ENCODE data around the gene COL5A1.

Gene COL5A1

GRCh38 chr9:134774410-134774809 is 132.8 kb downstream of the COL5A1 start:
- DNase-seq: no peak

DNA sequence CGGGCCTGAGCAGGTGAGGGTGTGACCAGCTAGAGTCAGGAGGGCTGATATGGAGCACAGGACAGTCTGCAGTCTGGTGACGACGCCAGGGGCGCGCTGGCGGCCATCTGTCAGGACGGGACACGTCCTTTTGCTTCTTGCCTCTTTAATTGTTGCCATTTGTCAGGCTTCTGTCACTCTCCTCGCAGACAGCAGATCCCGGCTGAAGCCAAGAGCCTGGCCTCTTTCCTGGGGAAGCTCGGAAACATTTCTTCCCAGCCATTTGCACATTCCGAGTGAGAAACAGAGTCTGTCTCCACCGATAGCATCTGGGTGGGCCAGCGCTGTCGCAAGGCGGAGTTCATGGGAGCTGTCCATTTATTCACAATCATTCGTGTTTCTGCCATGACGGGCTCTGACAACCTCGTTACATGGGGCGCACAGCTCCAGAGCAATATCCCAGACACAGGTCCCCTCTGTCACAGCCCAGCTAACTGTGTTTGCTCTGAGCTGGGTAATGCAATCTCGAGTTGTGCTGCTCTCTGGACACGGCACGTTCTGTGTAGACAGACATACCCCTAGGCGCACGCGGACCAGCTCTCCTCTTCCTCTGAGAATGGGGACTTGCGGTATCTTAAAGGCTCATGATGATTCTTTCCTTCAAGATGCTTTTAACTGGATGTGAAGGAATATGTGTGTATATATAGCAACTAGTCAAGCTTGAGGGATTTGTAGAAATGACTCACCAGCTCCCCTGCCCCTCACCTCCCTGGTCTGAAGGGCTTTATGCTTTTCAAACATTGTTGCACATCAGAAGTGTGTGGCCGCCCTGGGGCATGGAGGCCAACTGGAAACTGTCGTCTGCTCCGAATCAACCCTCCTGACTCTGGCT is 133.7 kb downstream of the COL5A1 start:
- peak; percentile 67 for DNase-seq

DNA sequence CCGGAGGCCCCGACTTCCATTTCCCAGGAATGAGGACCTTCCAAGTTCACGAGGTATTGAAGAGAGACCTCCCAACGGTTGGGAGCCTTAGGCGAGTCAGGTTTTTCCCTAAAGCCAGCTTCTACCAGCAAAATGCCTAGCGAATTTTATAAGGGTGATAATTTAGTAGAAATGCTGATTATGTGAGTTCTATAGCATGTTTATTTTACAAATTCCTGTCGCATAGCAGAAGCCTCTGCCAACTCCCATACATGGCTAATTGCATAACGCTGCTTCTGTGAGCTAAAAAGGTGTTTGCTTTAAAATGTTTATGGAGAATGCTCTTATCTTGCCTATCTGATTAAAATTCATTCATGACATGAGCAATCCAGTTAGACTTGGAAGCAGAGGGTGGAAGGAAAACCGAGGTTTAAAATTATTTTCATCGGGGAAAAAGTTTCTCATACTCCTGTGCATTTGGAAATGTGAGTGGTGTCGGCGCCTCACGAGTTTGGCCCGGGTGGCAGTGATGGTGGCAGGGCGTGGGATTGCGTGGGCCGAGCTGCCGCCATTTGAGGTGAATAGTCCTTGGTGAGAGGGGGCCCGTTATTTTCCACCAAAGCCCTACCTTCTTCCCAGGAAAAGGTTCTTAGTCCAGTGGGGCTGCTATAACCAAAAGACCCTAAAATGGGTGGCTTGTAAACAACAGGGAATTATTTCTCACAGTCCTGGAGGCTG is 134.6 kb downstream of the COL5A1 start:
- peak; percentile 65 for DNase-seq

DNA sequence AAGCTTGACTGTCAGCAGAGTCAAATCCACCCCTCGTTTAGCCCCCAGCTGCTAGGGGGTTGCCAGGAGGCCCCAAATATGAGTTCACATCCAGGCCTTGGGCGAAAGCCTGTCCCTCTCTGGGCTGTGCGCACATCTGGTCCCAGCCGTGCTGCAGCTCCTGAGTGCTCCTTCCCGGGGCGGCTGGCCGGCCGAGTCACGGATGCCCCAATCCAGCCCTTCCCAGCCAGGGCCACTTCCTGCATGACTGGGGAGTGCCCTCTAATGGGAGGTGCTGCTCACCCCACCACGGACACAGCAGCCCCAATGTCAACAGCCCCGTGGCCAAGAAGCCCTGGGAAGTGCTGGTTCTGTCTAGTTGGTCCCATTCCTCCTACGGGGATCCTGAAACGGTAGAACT is 135.6 kb downstream of the COL5A1 start:
- no peak for DNase-seq

GRCh38 chr9:134778156-134778555 is 136.6 kb downstream of the COL5A1 start:
- no peak for DNase-seq

- peak; percentile 57 for DNase-seq
These were observed 137.3 kb downstream of the COL5A1 start for GRCh38 chr9:134778841-134779411.

DNA sequence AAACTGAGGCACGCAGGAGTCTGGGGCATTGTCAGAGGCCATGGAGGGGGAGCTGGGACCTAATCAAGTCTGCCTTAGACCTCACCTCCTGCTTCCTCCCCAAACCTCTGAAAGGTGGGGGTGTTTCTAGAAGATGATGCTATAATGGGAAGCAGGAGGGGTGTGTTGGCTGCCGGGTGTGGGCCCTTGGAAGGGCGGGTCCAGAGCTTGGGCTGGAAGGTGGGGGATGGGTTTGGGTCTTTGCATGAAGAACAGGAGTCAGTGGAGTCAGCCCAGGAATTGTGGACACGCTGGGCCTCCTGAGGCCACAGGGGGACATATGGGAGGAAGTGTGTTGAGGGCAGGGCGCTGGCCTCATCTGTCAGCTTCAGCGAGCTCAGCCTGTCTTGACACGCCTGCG is 138.0 kb downstream of the COL5A1 start:
- no peak for DNase-seq

DNA sequence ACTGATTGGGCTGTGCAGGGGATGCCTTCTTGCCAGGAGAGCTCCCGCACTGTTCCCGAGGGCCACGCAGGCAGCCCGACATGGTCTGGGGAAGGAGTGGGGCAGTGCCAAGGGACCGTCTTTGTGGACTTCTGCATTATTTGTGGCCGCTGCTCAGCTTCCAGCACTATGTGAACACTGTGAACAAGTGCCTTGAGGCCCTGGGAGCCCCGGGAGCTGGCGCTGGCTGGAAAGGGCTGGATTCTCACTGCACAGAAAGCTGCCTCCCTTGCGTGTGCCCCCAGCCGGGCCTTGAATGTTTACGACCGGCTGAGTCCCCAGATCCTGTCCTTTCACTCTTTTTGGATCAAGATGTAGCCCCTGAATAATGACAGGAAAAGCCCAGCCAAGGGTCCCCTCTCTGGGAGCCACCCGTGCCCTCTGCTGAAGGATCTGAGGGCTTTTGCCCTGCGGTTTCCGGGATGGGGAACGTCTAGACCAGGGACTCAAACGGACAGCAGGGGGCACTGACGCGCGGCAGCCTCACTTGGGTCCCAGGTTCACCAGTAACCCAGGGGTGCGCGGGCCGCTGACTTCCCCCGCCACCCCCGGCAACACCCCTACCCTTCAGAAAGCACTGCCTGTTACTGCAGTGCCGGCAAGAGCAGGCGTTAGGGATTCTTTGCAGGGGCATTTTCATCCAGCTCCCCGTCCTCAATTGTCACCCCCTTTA is 140.1 kb downstream of the COL5A1 start:
- no peak for DNase-seq

DNA sequence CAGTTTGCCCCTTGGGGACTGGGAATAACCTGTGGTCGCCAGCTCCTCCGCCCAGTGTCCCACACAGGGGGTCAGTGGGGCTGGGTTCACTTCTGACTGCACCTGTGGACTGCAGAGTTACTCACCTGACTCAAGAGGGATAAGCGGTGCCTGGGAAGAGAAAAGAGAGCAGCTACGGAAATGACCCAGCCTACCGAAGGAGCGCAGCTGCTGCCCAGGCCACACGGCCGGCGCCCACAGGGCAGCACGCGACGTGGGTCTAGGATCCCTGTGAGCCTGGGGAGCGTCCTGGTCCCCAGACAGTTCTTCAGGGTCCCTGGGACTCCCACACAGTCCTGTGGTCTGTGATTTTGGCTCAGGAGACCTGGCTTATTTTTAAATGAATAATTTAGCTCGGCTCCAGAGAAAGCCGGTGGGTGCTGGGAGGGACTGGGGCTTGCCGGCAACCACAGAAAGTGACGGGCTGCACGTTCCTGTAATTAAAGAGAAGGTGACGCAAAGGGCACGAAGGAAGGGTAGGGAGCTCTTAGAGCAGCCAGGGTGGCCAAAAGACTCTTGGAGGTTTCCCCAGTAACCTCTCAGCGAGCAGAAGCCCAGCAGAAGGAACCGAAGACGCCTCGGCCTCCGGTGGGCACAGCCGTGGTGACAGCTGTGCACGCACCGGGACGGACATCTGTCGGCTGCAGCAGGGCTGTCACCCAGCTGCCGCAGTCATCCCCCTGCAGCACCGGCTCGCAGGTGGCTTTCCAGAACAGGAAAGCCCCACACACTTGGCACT is 141.5 kb downstream of the COL5A1 start:
- DNase-seq: no peak

DNA sequence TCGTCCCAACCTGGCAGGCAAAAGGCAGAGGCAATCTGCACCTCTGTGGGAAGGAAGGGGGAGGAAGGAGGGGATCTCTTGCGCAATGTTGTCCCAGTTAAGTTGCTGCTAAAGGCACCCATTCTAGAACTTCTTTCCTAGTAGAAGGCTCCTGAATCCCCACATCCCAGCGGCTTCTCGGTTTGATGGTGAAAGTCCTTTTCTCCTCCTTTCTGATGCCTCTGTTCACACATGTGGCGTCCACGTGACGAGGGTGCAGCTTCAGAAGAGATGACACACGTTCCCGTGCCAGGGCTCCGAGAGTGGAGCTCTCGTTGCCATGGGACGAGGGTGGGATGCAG is 142.1 kb downstream of the COL5A1 start:
- no peak for DNase-seq

DNA sequence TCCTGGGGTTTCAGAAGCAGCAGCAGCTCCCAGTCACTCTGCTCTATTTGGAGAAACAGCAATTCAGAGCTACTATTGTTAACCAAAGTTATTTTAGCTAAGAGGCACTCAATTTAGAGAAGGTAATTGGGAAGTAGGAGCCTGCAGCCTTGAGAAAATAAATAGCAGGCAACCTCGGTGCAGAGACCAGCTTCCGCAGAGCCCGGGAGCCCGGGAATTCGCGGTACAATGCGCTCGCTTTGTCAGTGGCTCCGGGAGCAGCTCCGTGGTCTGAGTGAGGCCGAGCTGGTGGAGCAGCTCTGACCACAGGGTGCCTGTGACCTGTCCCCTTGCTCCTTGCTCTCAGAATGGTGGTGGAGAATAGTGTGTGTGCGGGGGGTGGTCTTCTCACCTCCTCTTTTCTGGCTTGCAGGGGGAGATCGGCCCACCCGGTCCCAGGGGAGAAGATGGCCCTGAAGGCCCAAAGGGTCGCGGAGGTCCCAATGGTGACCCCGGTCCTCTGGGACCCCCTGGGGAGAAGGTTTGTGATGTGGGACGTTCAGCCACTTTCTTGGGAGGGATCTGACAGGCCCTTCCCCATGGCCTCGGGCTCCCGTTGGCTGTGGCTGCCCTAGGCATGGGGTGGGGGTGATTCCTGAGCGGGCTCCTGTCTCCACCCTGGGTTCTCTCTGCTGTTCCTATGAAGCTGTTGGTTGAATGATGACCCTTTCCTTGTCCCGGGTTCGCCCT is 143.1 kb downstream of the COL5A1 start:
- DNase-seq: no peak

DNA sequence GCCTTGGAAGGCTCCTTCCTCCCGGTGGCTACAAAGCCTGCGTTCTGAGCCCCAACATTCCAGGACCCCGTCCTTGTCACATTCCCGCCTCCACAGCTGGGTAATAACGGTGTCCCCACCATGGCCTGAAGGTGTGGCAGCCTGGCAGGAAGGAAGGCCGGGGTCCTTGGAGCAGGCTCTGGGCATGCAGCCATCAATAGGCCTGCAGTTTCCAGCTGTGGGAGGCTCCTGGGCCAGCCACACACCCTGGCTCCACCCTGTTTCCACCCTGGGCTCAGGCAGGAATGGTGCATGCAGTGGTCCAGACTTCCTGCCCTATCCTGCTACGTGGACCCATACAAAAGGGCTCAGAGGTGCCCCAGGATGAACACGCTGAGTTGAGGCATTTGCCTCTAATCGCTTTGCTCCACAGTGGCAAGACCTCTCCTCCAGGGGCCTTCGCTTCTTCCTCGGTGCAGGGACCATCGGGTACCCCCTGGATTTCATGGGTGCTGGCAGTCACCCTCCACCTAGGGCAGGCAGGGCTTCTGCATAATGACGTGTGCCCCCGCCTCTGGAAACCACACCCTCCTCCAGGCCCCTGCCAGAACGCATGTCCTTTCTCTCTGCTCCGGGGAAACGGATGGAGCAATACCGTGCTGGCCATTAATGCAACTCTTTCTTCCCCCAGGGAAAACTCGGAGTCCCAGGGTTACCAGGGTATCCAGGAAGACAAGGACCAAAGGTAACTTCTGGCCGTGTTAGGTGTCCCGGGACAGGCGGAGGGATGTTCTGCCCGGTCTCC is 143.9 kb downstream of the COL5A1 start:
- no peak for DNase-seq

DNA sequence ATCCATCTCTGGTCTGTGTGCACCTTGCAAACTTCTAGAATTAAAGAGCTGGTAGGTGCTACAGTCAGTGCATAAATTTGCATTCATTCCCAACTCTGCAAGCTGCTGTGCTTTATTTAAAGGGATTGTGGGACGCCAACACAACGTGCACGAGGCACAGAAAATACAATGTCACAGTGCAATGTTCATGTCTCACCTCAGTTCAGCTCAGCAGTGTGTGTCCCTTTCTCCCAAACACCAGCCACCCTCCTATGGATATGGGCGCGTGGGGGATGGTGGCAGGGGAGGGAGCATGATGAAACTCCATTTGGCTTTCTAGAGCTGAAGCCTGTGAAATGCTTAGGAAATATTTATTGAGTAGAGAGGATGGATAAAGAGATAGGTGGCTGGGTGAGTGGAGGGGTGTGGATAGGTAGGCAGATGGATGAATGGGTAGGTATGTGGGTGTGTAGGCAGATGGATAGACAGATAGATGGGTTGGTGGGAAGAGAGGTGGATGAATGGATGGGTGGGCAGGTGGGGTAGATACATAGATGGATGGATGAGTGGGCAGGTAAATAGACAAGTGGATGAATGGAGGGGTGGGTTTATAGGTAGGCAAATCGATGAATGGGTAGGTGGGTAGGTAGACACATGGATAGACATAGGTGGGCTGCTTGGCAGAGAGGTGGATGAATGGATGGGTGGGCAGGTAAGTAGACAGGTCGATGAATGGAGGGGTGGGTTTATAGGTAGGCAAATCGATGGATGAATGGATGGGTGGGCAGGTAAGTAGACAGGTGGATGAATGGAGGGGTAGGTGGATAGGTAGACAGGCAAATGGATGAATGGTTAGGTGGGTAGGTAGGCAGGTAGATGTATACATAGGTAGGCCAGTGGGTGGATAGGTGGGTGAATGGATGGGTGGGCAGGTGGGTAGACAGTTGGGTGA is 146.3 kb downstream of the COL5A1 start:
- DNase-seq: no peak

DNA sequence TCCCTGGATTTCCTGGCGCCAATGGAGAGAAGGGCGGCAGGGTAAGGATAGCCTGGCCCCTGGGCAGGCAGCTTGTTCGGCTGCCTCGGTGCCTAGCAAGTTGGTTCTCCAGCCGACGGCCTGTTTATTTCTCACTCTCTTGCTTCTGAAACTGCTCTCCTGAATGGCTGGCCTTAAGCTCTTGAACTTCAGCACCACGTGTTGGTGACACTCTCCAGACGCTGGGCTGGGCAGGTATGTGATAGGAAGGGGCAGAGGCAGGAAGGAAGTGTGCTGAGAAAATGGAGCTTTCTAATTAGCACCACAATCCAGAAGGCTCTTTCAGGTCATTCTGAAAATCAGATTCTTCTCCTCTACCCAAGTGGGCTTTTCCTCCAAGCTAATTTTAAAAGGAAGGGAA is 147.6 kb downstream of the COL5A1 start:
- DNase-seq: no peak

DNA sequence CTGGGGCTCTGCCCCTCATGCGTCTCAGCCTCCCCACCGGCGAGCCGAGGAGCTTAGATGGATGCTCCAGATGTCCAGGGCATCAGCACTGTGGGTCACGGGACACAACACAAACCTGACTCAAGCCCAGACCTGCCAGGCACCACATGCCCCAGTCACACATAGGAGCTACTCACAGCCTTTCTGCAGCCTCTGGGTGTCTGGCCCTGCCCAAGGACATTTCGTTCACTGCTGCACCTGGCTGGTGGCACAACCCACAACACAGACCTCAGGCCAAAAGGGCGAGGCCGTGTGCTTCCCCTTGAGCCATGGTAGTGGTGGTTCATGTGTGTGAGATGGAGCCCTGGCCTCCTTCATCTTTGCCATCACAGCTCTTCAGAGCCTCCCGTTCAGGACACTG is 149.4 kb downstream of the COL5A1 start:
- no peak for DNase-seq

DNA sequence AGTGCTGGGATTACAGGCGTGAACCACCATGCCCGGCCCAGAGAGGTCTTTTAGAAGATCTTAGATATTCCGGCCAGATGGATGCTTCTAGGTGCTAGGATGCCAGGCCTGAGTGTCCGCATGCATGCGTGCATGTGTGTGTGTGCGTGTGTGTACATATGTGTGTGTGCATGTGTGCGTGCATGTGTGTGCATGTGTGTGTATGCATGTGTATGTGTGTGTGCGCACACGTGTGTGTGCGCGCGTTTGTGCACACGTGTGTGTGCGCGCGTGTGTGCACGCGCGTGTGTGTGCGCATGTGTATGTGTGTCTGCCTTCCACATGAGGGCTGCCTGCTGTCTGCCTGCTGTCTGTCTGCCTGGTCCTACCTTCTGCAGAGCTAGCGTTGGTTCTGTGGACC is 151.0 kb downstream of the COL5A1 start:
- no peak for DNase-seq

DNA sequence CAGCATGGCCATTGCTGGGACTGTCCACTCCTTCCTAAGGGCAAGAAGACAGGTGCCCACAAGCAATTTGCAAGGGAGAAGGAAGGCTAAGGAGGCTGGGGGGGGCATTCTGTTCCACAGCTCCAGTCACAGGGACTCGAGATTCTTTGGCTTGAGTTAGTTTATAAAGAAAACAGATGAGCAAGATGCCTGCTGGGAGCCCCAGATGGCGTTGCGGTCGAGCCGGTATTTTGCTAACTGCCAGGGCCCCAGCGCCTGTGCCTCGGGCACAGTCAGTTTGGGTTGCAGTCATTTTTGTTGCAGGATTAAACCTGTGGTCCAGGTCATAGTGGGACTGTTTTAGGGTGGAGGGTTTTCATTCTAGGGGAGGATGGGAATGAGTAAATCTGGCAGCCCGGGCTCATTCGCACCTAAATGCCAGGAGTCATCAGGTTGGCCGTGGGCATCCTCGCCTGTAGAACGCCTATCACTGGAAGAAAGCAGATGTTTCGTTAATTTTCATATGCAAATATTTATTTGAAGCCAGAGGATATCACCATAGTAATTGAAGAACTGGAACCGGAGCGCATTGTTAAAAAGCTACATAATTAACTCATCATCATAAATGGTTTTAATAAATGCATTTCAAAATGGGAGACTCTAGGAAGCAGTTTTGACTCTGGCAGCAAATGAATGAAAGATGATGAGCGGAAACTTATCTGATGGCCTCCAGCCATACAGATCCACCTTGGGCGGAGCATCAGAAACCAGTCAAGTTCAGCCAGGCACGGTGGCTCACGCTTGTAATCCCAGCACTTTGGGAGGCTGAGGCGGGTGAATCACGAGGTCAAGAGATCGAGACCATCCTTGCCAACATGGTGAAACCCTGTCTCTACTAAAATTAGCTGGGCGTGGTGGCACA is 151.9 kb downstream of the COL5A1 start:
- peak; percentile 89 for DNase-seq

GRCh38 chr9:134794663-134795370 is 153.2 kb downstream of the COL5A1 start:
- no peak for DNase-seq

Data from fibroblast of skin of scalp (primary cell).